GM21576 (cell line): ENCODE results near the gene SESTD1.
"Not testable (repeated sequence)": the region's sequence is repeated elsewhere in the genome, so short reads cannot be mapped to it uniquely, and the experiment has no call there.

Experiments used
- ATAC-seq: cut with Tn5 transposase; IDR thresholded peaks from one replicate; pipeline ENCODE4 v1.9.1; 2021; ENCODE audit warnings: mild to moderate bottlenecking, moderate library complexity; ENCODE audit not compliant: unreplicated experiment

SESTD1 gene

GRCh38 chr2:179268277-179268925, 3.8 kb upstream of the SESTD1 start:
- peak; percentile 35 for ATAC-seq

GRCh38 chr2:179266271-179266670, 1.6 kb upstream of the SESTD1 start:
- no peak for ATAC-seq

DNA sequence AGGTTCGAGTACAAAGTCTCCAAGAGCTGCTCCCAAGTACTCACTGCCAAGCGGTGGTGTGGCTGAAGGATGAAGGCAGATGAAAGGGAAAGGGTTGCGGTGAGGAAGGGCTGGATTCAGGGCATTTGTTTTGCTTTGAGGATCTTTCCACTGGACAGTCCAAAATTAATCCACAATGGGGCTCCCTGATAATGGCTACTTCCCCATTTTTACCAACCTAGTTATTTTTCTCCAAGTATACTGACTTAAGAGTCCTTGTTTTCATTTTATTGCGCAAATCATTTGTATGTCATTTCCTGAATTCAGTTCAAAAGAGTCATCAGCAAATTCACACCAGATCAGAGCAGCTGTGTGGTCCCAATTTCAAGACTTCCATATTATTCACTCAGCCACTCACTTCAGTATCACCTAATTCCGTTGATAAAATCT, 464 bp upstream of the SESTD1 start:
- no peak for ATAC-seq

DNA sequence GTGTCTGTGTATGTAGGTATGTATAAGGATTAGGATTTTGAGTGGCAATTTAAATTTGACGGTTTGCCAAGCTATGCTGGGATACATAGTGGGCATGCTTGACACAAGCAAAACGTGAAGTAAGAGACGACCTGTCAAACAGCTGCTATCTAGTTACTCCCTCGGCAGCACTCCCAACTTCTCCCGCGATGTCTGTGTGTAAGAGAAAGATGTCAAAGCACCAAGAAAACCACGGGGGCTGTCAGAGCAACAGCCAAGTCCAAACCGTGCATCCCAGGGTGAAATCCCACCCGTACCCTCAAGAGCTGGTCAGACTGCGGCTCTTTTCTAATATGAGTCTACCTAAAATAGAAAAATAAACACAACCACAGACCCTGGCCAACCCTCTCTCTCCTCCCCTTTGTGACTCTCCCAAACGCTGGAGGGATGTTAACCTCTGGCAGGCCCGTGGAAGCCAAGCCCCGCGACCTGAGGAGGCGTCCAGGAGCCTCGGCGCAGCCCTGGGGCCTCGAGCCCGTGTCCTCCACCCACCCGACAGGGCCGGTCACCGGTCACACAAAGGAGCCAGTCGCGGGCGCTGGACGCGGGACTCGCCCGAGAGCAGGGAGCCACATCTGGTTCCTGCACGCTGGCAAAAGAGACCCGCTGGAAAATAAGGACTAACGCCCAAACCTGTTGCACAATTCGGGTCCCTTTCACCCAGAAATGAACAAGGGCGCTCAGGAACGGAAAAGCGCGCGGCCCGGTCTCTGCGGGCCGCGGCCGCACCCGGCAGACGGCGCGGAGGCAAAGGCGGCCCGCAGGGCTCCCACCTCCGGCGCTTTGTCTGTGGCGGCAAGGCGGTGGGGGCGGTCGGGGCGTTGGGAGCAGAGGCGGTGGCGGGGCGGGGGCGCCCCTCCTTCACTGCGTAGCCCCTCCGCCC, 925 bp downstream of the SESTD1 start:
- peak; percentile 35 for ATAC-seq

- ATAC-seq, result no peak
These were observed 1.6 kb downstream of the SESTD1 start for GRCh38 chr2:179263015-179263414.

- no peak for ATAC-seq
These were observed 2.5 kb downstream of the SESTD1 start for GRCh38 chr2:179262077-179262660.

GRCh38 chr2:179261151-179261825, 3.3 kb downstream of the SESTD1 start:
- no peak for ATAC-seq

DNA sequence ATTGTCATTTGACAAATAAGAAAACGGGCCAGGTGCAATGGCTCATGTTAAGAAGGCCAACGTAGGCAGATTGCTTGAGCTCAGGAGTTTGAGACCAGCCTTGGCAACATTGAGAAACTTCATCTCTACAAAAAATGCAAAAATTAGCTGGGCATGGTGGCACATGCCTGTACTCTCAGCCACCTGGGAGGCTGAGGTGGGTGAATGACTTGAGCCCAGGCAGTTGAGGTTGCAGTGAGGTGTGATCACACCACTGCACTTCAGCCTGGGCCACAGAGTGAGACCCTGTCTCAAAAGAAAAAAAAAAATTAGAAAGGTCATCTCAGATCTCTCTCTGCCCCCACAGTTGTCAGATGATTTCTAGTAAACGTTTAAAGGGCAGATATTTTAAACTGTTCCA, 4.4 kb downstream of the SESTD1 start:
- ATAC-seq, result no peak

- ATAC-seq, result no peak
These were observed 9.5 kb downstream of the SESTD1 start for GRCh38 chr2:179255129-179255528.

DNA sequence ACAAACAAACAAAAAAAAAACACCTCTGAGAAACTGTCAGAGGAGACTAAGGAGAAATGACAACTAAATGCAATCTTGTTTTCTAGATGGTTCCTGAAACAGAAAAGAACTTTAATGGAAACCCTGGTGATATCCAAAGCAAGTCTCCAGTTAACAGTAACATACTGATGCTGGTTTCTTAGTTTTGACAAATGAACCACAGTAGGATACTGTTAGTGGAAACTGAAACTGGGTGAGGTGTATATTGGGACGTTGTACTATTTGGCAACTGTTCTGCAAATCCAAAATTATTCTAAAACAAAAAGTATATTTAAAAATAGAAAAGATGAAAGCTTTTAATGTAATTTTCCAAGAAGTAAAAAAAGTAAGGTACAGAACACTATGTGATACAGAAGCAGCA, 11.4 kb downstream of the SESTD1 start:
- ATAC-seq, result peak; percentile 66

GRCh38 chr2:179252423-179252822, 12.2 kb downstream of the SESTD1 start:
- ATAC-seq, result peak; percentile 30

- ATAC-seq, result no peak
These were observed 12.8 kb downstream of the SESTD1 start for GRCh38 chr2:179251870-179252269.

GRCh38 chr2:179250848-179251504, 13.7 kb downstream of the SESTD1 start:
- peak; percentile 26 for ATAC-seq

DNA sequence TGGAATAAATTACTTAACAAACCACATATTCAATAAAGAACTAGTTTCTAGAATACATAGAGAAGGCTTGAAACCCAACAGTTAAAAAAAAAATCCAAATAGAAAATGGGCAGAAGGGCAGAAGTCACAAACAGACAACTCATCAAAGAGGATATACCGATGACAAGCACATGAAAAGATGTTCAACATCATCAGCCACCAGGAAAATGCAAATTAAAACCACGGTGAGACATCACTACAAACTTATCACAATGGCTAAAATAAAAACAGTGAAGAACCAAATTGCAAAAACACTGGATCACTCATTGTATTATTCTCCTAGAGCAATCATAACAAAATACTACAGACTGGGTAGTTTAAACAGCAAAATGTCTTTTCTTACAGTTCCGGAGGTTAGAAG, 14.5 kb downstream of the SESTD1 start:
- no peak for ATAC-seq

DNA sequence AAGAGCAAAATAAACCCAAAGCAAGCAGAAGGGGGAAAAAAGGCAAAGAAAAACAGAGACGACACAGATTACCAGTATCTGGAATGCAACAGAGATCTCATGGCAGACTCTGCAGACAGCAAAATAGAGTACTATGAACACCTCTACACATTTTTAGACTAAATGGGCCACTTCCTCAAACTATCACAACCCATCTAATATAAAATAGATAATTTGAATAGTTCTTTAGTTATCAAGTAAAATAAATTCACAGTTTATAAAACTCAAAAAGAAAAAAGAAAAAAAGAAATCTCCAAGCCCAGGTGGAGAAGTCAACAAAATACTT, 16.6 kb downstream of the SESTD1 start:
- peak; percentile 35 for ATAC-seq

DNA sequence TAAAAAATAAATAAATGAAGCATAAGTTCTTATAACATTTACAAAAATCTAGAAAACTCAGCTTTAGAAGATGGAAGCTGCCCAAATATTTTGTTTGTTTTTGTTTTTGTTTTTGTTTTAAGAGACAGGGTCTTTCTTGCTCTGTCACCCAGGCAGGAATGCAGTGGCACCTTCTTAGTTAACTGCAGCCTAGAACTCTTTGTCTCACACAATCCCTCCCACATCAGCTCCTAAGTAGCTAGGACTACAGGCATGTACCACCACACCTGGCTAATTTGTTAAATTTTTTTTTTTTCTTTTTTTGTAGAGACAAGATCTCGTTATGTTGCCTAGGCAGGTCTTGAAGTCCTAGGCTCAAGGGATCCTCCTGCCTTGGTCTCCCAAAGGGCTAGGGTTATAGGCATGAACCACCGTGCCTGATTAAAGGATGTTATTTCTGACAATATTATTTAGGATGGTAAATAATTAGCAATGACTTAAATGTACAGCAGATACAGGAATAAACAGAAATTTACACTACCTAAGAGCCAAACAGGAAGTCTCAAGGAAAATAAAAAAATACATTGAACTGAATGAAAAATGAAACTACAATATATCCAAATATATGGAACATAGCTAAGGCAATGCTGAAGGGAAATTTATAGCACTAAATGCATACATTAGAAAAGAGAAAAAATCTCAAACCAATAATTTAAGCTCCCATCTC, 17.2 kb downstream of the SESTD1 start:
- ATAC-seq, result peak; percentile 48

- not testable (repeated sequence) for ATAC-seq
These were observed 18.8 kb downstream of the SESTD1 start for GRCh38 chr2:179245843-179246242.

DNA sequence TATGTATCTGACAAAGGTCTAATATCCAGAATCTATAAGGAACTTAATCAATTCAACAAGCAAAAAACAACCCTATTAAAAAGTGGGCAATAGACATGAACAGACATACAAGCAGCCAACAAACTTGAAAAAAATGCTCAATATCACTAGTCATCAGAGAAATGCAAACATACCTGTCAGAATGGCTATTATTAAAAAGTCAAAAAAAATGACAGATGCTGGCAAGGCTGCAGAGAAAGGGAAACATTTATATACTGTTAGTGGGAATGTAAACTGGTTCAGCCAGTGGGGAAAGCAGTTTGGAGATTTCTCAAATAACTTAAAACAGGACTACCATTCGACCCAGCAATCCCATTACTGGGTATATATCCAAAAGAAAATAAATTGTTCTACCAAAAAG, 21.6 kb downstream of the SESTD1 start:
- no peak for ATAC-seq

- no peak for ATAC-seq
These were observed 23.9 kb downstream of the SESTD1 start for GRCh38 chr2:179240481-179241451.
